Erythroblast (primary cell): ENCODE measurements around the gene LCK.

ENCODE experiments used
- GATA1 ChIP-seq: IDR thresholded peaks from 2 replicates; pipeline ENCODE4 v1.6.1; 2011; ENCODE audit warnings: low read depth, mild to moderate bottlenecking, control low read depth, low read length, moderate library complexity
- POLR2A ChIP-seq: IDR thresholded peaks from 2 replicates; pipeline ENCODE4 v1.6.1; 2011; ENCODE audit warnings: mild to moderate bottlenecking, low read length

- no peak for TF ChIP-seq POLR2A
- TF ChIP-seq GATA1: no peak
Observed at GRCh38 chr1:32240140-32240951, 10.7 kb upstream of the LCK start.
